ENCODE results near the gene CDK8.
A peak's percentile ranks its signal among the peaks of the same experiment; 100 is the strongest.

Gene CDK8

DNA sequence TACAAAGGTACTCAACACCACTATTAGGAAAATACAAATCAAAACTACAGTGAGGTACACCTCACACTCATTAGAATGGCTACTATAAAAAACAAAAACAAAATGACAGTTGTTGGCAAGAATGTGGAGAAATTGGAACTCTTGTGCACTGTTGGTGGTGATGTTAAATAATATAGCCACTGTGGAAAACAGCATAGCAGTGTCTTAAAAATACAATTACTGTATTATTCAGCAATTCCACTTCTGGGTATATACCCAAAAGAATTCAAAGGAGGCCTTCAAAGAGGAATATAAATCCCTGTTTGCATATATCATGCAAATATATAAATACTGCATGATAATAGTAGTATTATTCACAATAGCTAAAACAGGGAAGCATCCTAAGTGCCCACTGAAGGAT lies 66.8 kb downstream of the CDK8 start:
- no peak for DNase-seq

- DNase-seq, result no peak
These were observed 69.2 kb downstream of the CDK8 start for GRCh38 chr13:26323127-26323526.

DNA sequence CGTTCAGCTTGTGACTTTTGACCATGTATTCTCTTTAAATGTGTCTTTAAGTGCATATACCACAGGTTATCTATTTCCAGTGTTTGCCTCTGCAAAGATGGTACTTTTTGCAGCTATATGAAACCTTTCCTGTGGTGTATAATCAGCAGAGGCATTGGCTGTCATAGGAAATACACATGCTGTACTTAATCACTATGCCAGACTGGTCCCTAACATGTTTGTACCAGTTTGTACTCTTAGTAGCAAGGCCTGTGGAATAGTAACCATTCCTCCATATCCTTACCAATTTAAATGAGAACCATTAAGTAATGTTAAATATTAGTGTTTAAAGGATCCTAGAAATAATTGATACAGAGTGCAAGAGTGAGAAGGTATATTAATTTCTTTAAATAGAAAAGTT lies 69.8 kb downstream of the CDK8 start:
- no peak for DNase-seq

GRCh38 chr13:26324294-26324693 lies 70.4 kb downstream of the CDK8 start:
- DNase-seq, result no peak

- DNase-seq, result no peak
These were observed 70.9 kb downstream of the CDK8 start for GRCh38 chr13:26324867-26325266.

DNA sequence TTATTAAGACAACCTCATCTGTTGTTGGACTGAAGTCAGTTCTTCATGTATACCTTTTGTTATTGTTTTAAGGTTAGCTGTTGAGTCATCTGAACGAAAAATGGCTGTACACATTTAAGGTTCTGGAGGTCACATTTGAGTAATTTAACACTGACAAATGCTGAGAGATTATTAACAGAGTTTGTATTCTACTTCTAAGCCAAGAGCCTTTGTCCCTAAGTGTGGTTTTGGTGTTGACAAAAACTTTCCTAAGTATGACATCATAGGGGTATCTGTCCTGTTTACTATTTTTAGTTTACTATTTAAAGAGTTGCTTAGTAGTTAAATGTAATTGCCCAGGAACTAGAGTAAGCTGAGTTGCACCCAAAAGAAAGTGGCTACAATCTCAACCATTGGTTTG lies 71.9 kb downstream of the CDK8 start:
- DNase-seq, result peak in 1 of 5 experiments; percentile 14

DNA sequence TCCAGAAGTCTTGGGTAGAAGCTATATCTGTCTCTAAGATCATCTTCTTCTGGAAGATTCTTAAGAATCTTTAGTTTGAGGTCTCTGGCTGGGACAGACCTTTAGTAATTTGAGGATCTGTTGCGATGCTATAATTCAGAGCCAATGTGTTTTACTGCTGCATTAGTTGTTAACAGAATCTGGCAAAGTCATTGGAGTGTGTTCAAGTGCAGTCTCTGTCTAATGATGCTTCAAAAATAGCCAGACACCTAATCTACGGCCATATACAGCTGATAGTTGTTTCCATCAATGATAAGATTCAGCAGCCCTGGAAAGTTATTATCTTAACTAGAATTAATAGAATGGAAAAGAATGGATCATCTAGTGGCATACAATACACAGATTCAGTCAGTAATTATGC lies 72.6 kb downstream of the CDK8 start:
- DNase-seq, result no peak

DNA sequence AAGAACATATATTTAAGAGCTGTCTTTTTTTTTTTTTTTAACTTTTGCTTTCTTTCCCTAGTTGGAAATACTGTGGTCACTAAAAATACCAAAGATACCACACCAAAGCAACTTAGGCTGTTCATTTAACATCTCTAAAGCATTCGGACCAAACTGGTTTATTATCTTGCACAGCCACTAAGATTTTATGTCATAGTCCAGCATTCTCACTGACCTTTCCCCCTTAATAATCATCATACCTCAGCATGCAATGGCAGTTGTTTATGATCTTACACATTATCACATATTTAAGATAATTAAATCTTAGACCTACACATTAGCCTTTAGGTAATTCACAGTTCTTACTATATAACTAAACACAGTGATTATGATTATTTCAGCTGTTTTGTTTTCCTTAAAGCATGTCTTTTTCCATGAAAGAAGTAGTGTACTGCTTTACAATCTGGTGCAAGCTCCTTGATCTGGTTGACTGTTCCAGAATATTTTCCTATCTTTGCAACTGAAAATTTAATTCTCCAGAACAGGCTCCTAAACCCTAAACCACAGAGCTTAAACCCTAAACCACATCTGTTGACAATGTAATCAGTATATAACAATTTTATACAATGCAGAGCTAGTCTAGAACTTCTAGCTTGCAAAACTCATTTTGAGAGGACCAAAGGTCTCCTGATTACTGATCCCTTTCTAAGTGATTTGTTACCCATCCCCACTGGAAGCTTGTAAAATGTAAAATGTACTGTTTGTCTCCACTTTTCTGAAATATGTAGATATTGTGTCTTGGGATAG lies 74.2 kb downstream of the CDK8 start:
- DNase-seq, result no peak

DNA sequence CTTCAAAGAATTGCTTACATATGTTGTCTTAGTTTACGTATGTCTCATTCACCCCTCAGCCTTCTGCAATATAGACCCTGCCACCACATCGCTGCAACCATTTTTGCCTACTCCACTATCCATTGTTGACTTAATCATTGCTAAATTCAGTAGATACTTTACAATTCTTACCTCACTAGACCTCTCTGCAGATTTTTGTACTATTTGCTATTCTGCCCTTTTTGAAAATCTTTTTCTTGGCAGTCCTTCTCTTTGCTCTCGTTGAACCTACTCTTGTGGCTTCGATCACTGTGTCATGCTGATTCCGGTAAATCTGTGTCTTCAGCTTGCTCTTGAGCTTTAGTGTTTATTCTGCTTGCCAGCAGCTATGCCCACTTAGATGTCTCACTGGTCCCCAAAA lies 81.2 kb downstream of the CDK8 start:
- DNase-seq, result no peak

- DNase-seq, result no peak
These were observed 86.9 kb downstream of the CDK8 start for GRCh38 chr13:26340807-26341206.

- no peak for DNase-seq
These were observed 89.0 kb downstream of the CDK8 start for GRCh38 chr13:26342898-26343297.

DNA sequence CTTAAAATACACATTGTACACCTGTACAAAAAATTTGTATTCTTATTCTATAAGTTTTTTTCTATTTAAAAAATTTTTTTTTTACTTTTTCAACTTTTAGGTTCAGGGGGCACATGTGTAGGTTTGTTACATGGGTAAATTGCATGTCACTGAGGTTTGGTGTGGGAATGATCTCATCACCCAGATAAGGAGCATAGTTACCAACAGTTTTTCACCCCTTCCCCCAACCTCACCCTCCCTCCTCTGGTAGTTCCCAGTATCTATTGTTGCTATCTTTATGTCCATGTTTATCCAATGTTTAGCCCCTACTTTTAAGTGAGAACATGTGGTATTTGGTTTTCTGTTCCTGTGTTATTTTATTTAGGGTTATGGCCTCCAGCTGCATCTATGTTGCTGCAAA lies 89.9 kb downstream of the CDK8 start:
- peak in 1 of 5 experiments; percentile 12 for DNase-seq

GRCh38 chr13:26344980-26345379 lies 91.1 kb downstream of the CDK8 start:
- no peak for DNase-seq

- DNase-seq, result no peak
These were observed 95.0 kb downstream of the CDK8 start for GRCh38 chr13:26348966-26349365.

- no peak for DNase-seq
These were observed 108.3 kb downstream of the CDK8 start for GRCh38 chr13:26362261-26362660.

GRCh38 chr13:26370553-26370952 lies 116.6 kb downstream of the CDK8 start:
- DNase-seq, result no peak

DNA sequence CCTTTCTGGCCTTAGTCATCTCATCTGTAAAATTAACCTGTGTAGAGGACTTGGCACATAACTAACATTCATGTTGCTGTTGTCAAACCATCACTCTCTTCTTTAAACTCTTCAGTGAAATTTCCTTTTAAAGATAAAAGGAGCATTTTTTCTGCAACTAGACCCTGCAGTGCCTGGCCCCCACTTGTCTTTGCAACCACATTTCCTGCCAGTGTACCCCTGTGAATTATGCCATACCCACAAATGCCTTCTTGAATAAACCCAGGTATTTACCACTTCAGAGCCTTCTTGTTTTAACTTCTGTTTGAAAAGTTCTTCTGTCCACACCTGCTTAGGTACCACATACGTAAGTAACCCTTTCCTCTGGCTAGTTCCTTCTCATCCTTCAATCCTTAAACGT lies 118.8 kb downstream of the CDK8 start:
- peak in 1 of 5 experiments; percentile 17 for DNase-seq

GRCh38 chr13:26376430-26376829 lies 122.5 kb downstream of the CDK8 start:
- no peak for DNase-seq

GRCh38 chr13:26377038-26377437 lies 123.1 kb downstream of the CDK8 start:
- peak in 1 of 5 experiments; percentile 13 for DNase-seq

DNA sequence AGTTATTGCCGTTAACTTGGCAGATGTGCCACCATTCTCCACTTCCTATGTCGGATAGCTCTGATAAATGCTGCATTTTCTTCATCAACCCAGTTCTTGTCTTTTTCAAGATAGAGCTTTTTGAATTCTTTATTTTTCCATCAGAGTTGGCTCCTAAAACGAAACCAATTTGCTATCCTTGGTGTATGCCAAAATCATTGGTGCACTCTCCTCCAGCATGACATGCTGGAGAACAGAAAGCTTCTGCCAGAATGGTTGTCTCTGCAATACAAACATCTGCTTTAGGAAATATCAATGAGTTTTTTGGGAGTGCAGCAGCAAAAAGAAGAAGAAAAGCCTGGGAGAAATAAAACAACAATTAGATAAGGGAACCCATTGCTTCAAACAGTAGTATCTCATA lies 124.2 kb downstream of the CDK8 start:
- DNase-seq, result no peak

DNA sequence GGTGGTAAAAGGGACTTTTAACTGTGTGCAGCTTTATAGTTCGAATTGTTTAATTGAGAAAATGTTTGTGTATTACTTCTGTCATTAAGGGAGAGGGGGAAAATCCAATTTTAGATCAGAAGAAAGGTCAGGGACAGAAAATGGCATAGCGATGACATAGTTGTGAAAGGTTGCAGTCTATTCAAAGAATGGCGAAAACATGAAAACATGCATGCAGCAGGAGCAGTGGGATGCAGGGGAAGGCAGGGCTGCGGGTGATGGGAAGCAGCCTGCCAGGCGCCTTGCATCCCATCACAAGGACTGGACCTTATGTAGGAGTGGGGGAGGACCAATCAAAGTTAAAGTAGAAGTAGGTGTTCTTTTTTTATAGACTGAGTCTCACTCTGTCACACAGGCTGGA lies 125.9 kb downstream of the CDK8 start:
- no peak for DNase-seq

DNA sequence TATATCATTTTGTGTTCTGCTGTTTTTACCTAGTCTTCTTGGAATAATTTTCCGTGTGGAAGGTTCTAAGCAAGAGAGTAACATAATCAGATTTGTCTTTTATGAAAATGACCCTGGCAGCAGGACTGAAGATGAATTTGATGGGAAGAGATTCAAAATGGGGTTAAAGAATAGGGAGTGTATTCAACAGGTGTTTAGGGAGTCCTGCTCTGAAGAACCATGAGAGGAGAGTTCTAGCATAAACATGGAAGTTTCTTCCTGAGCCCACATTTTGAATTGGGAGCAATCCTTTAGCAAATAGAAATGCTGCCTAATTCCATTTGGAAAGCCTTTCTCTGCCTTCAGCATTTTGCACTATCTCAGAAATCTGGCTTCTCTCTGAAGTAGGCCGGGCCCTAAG lies 127.0 kb downstream of the CDK8 start:
- DNase-seq, result no peak

- peak in 1 of 5 experiments; percentile 19 for DNase-seq
These were observed 128.4 kb downstream of the CDK8 start for GRCh38 chr13:26382366-26382765.

DNA sequence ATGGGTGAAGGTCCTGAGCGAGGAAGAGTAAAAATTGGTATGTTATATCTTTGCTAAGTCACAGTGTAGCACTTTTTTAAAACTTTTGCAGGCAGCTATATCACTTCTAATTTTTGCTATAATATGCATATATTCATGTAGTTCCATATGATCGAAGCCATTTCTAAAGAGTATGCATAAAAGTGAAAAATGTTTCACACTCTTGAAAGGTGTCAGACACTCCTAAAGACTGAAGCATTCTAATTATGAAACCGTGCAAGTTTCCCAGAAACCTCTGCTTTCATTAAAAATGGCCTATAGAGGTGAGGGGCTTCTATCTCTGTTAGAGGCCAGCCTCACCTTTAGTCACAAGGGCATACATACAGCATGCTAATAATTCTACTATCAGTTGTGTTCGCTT lies 128.9 kb downstream of the CDK8 start:
- DNase-seq, result no peak

GRCh38 chr13:26384587-26384986 lies 130.7 kb downstream of the CDK8 start:
- no peak for DNase-seq
